Liver (tissue), 3 donors: Measurements from ENCODE around the gene SPDYE4.

Source experiments
- EGR1 ChIP-seq, 2 donors: IDR thresholded peaks; 2 replicates each; pipeline ENCODE4 v1.6.1; 2016 to 2018; ENCODE audit warnings: antibody characterized with exemption in 2 of 2, low read depth in 2 of 2
- FOXA2 ChIP-seq: IDR thresholded peaks from 2 replicates; pipeline ENCODE4 v1.6.1; 2016; ENCODE audit warnings: antibody characterized with exemption
- GABPA ChIP-seq, 2 donors: IDR thresholded peaks in 1 of 2; conservative IDR thresholded peaks in 1 of 2; 2 replicates each; pipeline ENCODE4 v1.6.1; 2016; ENCODE audit warnings: antibody characterized with exemption in 2 of 2, mild to moderate bottlenecking in 1 of 2, moderate library complexity in 1 of 2
- JUND ChIP-seq, 2 donors: IDR thresholded peaks; 2 replicates each; pipeline ENCODE4 v1.6.1; 2016; ENCODE audit warnings: antibody characterized with exemption in 2 of 2
- MAX ChIP-seq: IDR thresholded peaks from 2 replicates; pipeline ENCODE4 v1.6.1; 2016; ENCODE audit warnings: antibody characterized with exemption
- RAD21 ChIP-seq, 2 donors: IDR thresholded peaks; 2 replicates each; pipeline ENCODE4 v1.6.1; 2016; ENCODE audit warnings: antibody characterized with exemption in 2 of 2, mild to moderate bottlenecking in 2 of 2
- SP1 ChIP-seq: IDR thresholded peaks from 2 replicates; pipeline ENCODE4 v1.6.1; 2018; ENCODE audit warnings: antibody characterized with exemption, mild to moderate bottlenecking
- TAF1 ChIP-seq: conservative IDR thresholded peaks from 2 replicates; pipeline ENCODE4 v1.6.1; 2016; ENCODE audit warnings: antibody characterized with exemption, mild to moderate bottlenecking
- YY1 ChIP-seq: IDR thresholded peaks from 2 replicates; pipeline ENCODE4 v1.6.1; 2016; ENCODE audit warnings: antibody characterized with exemption, mild to moderate bottlenecking
- ZBTB33 ChIP-seq: IDR thresholded peaks from 2 replicates; pipeline ENCODE4 v1.6.1; 2016; ENCODE audit warnings: antibody characterized with exemption
- TF ChIP-seq, protein P1 (sequence below): fragments of 150-350 bp; IDR thresholded peaks from 2 replicates; pipeline ENCODE4 v1.5.1; 2017; ENCODE audit warnings: improper control_type of control experiment, low read depth, low read length; ENCODE audit not compliant: missing input control
- TF ChIP-seq, protein P2 (sequence below): IDR thresholded peaks from 2 replicates; pipeline ENCODE4 v1.6.1; 2016; ENCODE audit warnings: antibody characterized with exemption
- TF ChIP-seq, protein P3 (sequence below): IDR thresholded peaks from 2 replicates; pipeline ENCODE4 v1.6.1; 2016; ENCODE audit warnings: antibody characterized with exemption, mild to moderate bottlenecking
- donor health status: healthy.
- donor health status: healthy.

- TF ChIP-seq, protein P1, sequence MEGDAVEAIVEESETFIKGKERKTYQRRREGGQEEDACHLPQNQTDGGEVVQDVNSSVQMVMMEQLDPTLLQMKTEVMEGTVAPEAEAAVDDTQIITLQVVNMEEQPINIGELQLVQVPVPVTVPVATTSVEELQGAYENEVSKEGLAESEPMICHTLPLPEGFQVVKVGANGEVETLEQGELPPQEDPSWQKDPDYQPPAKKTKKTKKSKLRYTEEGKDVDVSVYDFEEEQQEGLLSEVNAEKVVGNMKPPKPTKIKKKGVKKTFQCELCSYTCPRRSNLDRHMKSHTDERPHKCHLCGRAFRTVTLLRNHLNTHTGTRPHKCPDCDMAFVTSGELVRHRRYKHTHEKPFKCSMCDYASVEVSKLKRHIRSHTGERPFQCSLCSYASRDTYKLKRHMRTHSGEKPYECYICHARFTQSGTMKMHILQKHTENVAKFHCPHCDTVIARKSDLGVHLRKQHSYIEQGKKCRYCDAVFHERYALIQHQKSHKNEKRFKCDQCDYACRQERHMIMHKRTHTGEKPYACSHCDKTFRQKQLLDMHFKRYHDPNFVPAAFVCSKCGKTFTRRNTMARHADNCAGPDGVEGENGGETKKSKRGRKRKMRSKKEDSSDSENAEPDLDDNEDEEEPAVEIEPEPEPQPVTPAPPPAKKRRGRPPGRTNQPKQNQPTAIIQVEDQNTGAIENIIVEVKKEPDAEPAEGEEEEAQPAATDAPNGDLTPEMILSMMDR, result no peak
- TF ChIP-seq ZBTB33 (no peak), FOXA2 (no peak), GABPA (IDR thresholded peaks at IDR 0.05 in 1 of 2, conservative IDR thresholded peaks at IDR 0.05 in 1 of 2) (no peak), SP1 (no peak), MAX (no peak), JUND (IDR thresholded peaks at IDR 0.05) (no peak), YY1 (no peak), TAF1 (no peak), EGR1 (IDR thresholded peaks at IDR 0.05; ENCODE audit: low read depth in 2 of 2) (no peak), RAD21 (IDR thresholded peaks at IDR 0.05) (no peak)
- TF ChIP-seq, protein P2, sequence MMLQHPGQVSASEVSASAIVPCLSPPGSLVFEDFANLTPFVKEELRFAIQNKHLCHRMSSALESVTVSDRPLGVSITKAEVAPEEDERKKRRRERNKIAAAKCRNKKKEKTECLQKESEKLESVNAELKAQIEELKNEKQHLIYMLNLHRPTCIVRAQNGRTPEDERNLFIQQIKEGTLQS, result no peak
- TF ChIP-seq, protein P3, sequence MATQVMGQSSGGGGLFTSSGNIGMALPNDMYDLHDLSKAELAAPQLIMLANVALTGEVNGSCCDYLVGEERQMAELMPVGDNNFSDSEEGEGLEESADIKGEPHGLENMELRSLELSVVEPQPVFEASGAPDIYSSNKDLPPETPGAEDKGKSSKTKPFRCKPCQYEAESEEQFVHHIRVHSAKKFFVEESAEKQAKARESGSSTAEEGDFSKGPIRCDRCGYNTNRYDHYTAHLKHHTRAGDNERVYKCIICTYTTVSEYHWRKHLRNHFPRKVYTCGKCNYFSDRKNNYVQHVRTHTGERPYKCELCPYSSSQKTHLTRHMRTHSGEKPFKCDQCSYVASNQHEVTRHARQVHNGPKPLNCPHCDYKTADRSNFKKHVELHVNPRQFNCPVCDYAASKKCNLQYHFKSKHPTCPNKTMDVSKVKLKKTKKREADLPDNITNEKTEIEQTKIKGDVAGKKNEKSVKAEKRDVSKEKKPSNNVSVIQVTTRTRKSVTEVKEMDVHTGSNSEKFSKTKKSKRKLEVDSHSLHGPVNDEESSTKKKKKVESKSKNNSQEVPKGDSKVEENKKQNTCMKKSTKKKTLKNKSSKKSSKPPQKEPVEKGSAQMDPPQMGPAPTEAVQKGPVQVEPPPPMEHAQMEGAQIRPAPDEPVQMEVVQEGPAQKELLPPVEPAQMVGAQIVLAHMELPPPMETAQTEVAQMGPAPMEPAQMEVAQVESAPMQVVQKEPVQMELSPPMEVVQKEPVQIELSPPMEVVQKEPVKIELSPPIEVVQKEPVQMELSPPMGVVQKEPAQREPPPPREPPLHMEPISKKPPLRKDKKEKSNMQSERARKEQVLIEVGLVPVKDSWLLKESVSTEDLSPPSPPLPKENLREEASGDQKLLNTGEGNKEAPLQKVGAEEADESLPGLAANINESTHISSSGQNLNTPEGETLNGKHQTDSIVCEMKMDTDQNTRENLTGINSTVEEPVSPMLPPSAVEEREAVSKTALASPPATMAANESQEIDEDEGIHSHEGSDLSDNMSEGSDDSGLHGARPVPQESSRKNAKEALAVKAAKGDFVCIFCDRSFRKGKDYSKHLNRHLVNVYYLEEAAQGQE, result no peak
These were observed 22.9 kb downstream of the SPDYE4 start for GRCh38 chr17:8735336-8735939.
